Stimulated activated naive CD8-positive, alpha-beta T cell treated with anti-CD3 and anti-CD28 coated beads, Interleukin-15, amount 100 ng/mL, for 72 hours (primary cell): ENCODE results near the gene DMWD.

Source experiments
- ATAC-seq: fragments of 150-1000 bp; cut with Tn5 transposase; 2 replicates; pipeline ENCODE4 v1.10.0; 2021; ENCODE audit warnings: mild to moderate bottlenecking, moderate library complexity
- DNase-seq, 2 donors: peaks; one replicate each; pipeline ENCODE4 v3.0.0; 2021 to 2022
- H3K27ac Mint-ChIP-seq, 2 donors: one replicate each; pipeline ENCODE4 v1.8.0; 2022; ENCODE audit warnings: mild to moderate bottlenecking in 2 of 2, mixed read lengths in 2 of 2, moderate library complexity in 2 of 2
- H3K27me3 Mint-ChIP-seq: one replicate; pipeline ENCODE4 v1.8.0; 2022; ENCODE audit warnings: mixed read lengths
- H3K4me1 Mint-ChIP-seq: one replicate; pipeline ENCODE4 v1.8.0; 2022; ENCODE audit warnings: mild to moderate bottlenecking, mixed read lengths
- H3K4me3 Mint-ChIP-seq, 2 donors: one replicate each; pipeline ENCODE4 v1.8.0; 2022; ENCODE audit warnings: mild to moderate bottlenecking in 2 of 2, mixed read lengths in 2 of 2, moderate library complexity in 1 of 2
- H3K9me3 Mint-ChIP-seq, 2 donors: one replicate each; pipeline ENCODE4 v1.8.0; 2022; ENCODE audit warnings: mixed read lengths in 2 of 2

Gene DMWD, protein sequence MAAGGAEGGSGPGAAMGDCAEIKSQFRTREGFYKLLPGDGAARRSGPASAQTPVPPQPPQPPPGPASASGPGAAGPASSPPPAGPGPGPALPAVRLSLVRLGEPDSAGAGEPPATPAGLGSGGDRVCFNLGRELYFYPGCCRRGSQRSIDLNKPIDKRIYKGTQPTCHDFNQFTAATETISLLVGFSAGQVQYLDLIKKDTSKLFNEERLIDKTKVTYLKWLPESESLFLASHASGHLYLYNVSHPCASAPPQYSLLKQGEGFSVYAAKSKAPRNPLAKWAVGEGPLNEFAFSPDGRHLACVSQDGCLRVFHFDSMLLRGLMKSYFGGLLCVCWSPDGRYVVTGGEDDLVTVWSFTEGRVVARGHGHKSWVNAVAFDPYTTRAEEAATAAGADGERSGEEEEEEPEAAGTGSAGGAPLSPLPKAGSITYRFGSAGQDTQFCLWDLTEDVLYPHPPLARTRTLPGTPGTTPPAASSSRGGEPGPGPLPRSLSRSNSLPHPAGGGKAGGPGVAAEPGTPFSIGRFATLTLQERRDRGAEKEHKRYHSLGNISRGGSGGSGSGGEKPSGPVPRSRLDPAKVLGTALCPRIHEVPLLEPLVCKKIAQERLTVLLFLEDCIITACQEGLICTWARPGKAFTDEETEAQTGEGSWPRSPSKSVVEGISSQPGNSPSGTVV

DNA sequence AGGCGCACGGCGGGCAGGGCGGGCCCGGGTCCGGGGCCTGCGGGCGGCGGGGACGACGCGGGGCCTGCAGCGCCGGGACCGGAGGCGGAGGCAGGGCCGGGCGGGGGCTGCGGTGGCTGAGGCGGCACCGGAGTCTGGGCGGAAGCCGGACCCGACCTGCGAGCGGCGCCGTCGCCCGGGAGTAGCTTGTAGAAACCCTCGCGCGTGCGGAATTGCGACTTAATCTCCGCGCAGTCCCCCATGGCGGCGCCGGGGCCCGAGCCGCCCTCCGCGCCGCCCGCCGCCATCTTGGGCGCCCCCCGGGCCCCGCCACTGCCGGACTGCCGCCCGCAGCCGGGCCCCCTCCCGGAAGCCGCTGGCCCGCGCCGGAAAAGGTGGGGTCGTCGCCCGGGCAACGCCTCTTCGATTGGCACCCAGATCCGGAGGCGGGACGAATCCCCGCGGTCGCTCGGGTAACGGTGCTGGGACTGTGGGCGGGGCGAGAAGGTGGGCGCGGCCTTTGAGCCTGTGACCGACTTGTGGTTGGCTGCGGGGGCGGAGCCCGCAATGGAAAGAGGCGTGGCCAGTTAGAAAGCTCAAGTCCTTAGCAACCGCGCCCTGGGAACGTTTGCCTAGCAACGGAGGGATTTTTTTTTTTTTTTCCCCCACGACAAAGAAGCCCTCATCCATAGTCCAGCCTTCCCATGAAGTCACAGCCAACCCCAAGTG is at the start of gene DMWD:
TSS of gene DMWD (minus strand) at position 376 of the 708 bp plus-strand sequence. CDS start at position 287, 89 bp downstream.
- H3K4me1 Mint-ChIP-seq, result peaks cover 33% of the 10 kb centered on the region
- DNase-seq (peak; percentile 99), ATAC-seq (peak; percentile 92)
- peak within 1 kb of the TSS; percentile 90 to 99 for H3K4me3 Mint-ChIP-seq
- H3K9me3 Mint-ChIP-seq, result no peaks in the 10 kb centered on the region
- peak within 1 kb of the TSS; percentile 83 to 93 for H3K27ac Mint-ChIP-seq
- H3K27me3 Mint-ChIP-seq, result peaks cover 65% of the 10 kb centered on the region

DNA sequence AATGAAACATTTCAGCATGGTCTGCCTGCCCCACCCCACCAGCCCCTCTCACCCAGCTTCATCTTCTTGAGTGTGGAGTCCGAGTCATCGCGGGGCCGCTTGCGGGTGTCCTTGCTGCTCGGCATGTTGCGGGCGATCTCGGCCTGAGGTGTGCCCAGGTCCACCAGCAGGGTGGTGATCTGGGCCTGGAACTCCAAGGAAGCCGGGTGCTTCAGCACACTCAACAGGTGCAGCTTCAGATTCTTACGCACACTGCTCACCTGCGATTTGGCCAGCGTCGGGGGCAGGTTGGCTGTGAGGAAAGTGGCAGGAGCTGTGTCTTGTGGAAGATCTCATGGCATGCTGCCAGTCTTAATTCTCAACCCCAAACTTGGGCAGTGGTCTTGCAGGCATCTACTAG is 49.6 kb upstream of the DMWD start:
- Mint-ChIP-seq H3K4me3 (no peak overlapping the region), H3K4me1 (no peaks in the 10 kb centered on the region), H3K9me3 (no peaks in the 10 kb centered on the region), H3K27me3 (no peaks in the 10 kb centered on the region), H3K27ac (no peak overlapping the region)
- no peak for ATAC-seq
- no peak for DNase-seq

DNA sequence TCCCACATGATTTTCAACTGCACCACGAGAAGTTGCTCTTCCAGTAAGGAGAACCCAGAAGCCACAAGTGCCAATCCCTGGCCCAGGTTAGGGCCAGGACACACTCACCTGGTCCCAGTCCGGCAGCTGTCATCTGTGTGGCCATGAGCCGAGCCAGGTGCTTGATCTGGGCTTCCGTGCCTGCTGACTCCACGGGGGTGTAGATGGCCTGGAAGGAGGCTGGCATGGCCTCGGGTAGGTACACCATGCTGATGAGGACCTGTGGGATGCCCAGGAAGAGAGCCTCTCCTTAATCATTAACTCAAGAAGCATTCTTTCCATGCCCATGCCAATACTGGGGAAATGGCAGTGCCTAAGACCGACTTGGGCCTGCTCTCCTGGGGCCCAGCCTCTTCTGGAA is 42.3 kb upstream of the DMWD start:
- Mint-ChIP-seq H3K27me3 (no peaks in the 10 kb centered on the region), H3K9me3 (no peaks in the 10 kb centered on the region), H3K4me1 (no peaks in the 10 kb centered on the region), H3K27ac (peak overlapping the region; percentile 16 to 79), H3K4me3 (no peak overlapping the region)
- no peak for ATAC-seq
- no peak for DNase-seq

DNA sequence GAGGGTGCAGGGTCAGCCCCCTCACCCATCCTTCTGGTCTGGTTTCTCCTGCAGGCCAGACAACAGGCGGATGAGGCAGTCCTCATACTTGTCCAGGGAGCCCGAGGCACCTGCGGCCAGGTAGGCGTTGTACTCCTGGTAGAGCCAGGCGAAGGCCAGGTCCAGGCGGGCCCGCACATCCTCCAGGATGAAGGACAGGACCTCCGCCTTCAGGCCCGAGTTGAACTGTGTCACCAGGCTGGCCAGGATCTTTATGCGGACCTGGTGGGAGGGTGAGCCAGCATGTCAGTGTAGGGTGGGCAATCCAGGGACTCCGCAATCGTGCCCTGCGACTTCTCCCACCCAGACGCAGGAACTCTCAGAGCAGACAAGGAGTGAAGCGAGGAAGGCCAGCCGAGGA is 36.3 kb upstream of the DMWD start:
- no peaks in the 10 kb centered on the region for H3K4me1 Mint-ChIP-seq
- DNase-seq, result no peak
- H3K27me3 Mint-ChIP-seq, result no peaks in the 10 kb centered on the region
- H3K4me3 Mint-ChIP-seq, result no peak overlapping the region
- peak overlapping the region in 1 of 2 donors; percentile 88 for H3K27ac Mint-ChIP-seq
- no peaks in the 10 kb centered on the region for H3K9me3 Mint-ChIP-seq
- ATAC-seq, result no peak

DNA sequence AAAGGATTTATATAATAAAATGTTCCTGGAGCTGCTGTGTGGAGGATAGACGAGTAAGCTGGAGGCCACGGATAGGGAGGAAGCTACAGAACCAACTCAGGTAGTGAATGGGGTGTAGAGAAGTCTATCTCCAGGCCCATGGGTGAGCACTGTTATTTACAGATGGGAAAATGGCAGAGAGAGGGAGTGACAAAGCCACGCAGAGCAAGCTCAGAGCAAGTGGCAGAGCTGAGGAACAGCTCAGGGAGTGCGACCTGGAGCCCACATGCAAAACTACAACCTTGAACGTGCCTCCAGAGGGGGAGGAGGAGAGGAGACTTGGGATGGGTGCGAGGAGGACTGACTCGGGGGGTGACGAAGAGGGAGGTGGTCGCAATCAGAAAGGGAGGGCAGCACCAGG is 35.9 kb upstream of the DMWD start:
- no peak for ATAC-seq
- Mint-ChIP-seq H3K27me3 (no peaks in the 10 kb centered on the region), H3K4me3 (no peak overlapping the region), H3K27ac (peak overlapping the region in 1 of 2 donors; percentile 13), H3K9me3 (no peaks in the 10 kb centered on the region), H3K4me1 (no peaks in the 10 kb centered on the region)
- no peak for DNase-seq

DNA sequence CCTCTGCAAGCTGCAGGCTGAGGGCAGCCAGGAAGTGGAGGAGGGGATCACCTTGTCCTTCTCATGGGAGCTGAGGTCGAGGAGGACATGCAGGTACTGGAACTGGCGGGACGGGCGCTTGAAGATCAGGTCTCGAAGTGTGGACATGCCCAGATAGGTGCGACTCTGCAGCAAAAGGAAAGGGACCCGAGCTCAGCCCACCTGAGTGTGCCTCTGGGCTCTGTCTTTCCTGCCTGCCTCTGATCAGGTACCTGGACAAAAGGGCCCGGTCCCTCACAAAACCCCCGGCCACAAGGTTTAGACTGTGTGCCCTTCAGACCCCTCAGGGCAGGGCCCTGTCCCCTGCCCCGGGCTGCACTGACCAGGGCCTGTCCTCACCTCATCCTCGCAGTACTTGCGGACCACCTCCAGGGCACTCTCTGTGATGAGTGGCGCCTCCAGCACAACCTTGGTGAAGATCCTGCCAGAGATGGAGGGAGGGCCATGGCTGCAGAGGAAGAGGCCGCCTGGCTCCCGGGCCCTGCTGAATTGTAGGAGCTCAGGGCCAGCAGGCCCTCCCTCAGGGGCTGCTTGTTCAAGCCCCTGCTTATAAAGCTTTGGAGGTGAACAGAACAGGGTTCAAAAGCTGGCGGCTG is 34.9 kb upstream of the DMWD start:
- Mint-ChIP-seq H3K4me1 (no peaks in the 10 kb centered on the region), H3K9me3 (no peaks in the 10 kb centered on the region), H3K27ac (peak overlapping the region in 1 of 2 donors; percentile 77), H3K27me3 (no peaks in the 10 kb centered on the region), H3K4me3 (no peak overlapping the region)
- ATAC-seq (no peak), DNase-seq (no peak)

DNA sequence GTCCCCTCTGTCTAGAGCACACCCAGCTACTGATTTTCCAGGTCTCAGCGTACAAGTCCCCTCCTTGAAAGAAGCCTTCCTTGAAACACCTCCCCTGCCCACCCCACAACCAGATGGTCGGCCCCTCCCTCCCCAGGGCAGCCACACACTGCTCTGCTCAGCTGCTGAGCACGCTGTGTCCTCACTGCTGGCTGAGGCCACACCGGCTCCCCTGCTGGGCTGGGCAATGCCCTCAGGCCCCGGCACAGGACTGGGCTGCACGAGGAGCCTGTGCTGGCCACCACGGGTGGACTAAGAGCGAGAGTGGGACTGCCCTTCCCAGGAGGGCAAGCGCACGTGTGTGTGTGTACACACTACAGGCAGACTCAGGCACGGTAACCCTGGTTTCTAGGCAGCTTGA is 34.3 kb upstream of the DMWD start:
- ATAC-seq (no peak), DNase-seq (no peak)
- H3K27ac Mint-ChIP-seq, result no peak overlapping the region
- no peak overlapping the region for H3K4me3 Mint-ChIP-seq
- no peaks in the 10 kb centered on the region for H3K27me3 Mint-ChIP-seq
- no peaks in the 10 kb centered on the region for H3K4me1 Mint-ChIP-seq
- H3K9me3 Mint-ChIP-seq, result no peaks in the 10 kb centered on the region

DNA sequence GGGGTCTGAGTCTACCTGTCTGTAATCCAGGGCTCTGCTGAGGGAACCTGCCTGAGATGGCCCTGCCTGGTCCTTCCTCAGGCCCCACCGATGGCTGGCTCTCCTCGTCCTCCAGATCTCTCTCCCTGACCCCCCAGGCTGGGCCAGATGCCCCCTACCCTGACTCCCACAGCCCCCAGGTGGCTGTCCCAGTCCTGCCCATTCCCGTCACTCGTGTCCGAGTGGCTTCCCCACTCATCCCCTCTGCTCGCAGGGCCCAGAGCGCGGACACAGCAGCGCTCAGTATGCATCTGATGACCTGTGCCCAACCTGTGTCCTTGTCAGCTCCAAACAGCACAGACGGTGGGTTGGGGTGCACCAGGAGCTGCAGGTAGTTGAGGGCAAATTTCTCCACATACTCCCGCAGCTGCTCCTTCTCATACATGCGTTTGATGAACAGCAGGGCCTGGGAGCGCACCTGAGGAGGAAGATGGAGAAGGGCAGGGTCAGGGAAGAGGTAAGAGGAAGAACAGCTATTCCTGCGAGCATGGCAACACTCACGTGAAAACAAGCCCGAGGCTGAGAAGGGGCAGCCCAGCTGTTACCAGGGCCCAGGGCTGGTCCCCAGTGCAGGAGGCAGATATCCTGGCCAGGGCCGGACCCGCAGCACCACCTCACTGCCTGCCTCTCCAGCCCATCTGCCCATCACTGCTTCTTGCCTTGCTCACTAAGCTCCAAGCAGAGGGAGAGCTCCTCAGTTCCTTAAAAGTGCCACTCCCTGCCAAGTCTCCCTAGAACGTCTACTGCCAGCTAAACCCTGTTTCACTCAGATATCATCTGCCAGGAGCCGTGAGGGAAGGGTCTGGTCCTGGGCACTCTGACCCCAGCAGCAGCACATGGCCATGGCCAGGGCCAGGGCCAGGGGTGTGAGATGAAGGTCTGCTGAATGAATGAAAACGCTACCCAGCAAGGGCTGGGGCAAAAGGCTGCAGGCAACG is 33.6 kb upstream of the DMWD start:
- Mint-ChIP-seq H3K27ac (no peak overlapping the region), H3K27me3 (no peaks in the 10 kb centered on the region)

DNA sequence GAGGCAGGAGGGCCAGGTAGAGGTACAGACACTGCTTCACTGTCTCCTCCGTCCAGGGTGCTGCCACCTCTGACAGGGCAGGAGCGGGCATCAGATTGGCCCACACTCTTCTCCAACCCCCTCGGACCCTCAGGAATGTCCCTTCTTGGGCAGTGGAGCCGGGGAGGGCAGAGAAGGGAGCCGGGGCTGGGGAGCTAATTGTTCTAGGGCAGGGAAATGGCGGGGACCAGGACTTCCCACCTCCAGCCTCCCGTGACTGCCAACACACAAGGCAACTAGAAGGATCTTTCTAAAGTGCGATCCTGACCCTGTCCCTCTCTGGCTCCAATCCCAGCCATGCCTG is 32.6 kb upstream of the DMWD start:
- Mint-ChIP-seq H3K27me3 (no peaks in the 10 kb centered on the region), H3K4me3 (no peak overlapping the region), H3K4me1 (no peaks in the 10 kb centered on the region), H3K9me3 (no peaks in the 10 kb centered on the region), H3K27ac (no peak overlapping the region)
- DNase-seq (no peak), ATAC-seq (no peak)

More for the DNA sequence above, 33.6 kb upstream of the DMWD start:
- no peak for ATAC-seq
- Mint-ChIP-seq H3K4me1 (no peaks in the 10 kb centered on the region), H3K9me3 (no peaks in the 10 kb centered on the region), H3K4me3 (no peak overlapping the region)
- DNase-seq, result no peak

DNA sequence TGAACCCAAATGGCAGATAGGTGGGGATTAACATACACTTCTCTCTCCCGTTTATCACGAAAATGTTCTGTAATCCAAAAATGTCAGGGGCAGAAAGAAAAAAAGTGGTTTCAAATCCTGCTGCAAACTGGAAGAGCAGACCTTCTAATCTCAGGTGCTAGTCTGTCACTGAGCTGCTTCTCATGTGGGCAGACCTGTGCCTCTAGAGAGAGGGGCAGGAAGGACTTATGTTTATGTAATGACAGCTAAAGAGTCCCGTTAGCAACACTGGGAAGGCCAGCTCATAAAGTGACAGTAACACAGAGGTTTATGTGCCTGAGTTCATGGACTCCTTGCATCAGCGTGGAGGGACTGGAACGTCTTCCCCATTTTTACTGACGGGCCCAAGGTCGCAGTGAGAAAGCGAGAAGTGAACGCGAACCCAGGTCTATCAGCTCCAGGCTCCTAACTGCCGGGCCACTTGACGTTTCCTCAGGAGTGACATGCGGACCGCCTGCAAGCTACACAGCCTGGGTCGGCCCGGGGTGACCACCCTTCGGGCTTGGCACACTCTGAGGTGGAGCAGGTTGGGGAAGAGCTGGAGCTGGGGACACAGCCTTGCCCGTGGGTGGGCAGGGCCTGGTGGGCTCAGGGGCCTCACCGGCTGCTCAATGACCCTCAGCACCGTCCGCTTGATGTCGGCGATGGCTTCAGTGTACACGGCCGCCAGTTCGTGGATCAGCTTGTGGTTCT is 32.1 kb upstream of the DMWD start:
- H3K4me1 Mint-ChIP-seq, result no peaks in the 10 kb centered on the region
- no peak overlapping the region for H3K4me3 Mint-ChIP-seq
- peak overlapping the region in 1 of 2 donors; percentile 36 for H3K27ac Mint-ChIP-seq
- ATAC-seq (no peak), DNase-seq (no peak)
- H3K27me3 Mint-ChIP-seq, result no peaks in the 10 kb centered on the region
- no peaks in the 10 kb centered on the region for H3K9me3 Mint-ChIP-seq

DNA sequence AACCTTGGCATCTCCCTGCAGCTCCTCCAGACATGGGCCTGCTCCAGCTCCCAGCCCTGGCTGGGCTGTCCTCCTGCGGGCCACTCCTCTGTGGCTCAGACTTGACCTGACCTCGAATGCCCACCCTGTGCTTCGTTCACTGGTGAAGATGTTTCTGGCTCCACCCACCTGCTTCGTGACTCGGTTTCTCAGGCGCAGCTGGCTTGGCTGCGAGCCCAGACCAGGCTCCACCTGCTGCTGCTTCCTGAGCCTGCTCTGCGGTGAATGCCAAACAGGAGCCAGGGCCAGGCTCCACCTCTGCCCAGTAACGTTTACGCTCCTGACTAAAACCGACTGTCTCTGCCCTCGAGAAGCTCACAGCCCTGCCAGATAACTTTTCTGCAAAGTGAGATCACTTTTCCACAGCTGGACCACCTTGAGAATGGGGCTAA is 31.4 kb upstream of the DMWD start:
- no peaks in the 10 kb centered on the region for H3K9me3 Mint-ChIP-seq
- DNase-seq (no peak), ATAC-seq (no peak)
- no peak overlapping the region for H3K27ac Mint-ChIP-seq
- no peaks in the 10 kb centered on the region for H3K27me3 Mint-ChIP-seq
- no peaks in the 10 kb centered on the region for H3K4me1 Mint-ChIP-seq
- no peak overlapping the region for H3K4me3 Mint-ChIP-seq

DNA sequence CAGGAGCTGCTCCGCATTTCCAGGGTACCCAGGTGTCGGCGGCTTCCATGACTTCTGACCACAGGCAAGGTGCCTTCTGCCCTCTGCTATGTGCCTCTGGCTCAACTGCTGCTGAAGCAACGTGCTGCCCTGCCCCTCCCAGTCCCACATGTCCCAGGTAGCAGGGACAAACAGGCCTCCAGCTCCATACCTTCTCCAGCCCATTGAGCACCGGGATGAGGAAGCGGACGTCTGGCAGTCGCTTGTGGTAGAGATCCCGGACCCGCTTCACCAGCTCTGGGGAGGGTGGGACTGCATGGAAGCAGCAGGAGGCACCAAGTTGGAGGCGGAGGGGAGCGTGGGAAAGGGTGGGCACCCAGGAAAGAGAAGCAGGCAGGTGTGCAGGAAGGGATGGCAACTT is 30.5 kb upstream of the DMWD start:
- no peak overlapping the region for H3K27ac Mint-ChIP-seq
- no peaks in the 10 kb centered on the region for H3K9me3 Mint-ChIP-seq
- ATAC-seq, result no peak
- no peak overlapping the region for H3K4me3 Mint-ChIP-seq
- no peak for DNase-seq
- no peaks in the 10 kb centered on the region for H3K4me1 Mint-ChIP-seq
- no peaks in the 10 kb centered on the region for H3K27me3 Mint-ChIP-seq

DNA sequence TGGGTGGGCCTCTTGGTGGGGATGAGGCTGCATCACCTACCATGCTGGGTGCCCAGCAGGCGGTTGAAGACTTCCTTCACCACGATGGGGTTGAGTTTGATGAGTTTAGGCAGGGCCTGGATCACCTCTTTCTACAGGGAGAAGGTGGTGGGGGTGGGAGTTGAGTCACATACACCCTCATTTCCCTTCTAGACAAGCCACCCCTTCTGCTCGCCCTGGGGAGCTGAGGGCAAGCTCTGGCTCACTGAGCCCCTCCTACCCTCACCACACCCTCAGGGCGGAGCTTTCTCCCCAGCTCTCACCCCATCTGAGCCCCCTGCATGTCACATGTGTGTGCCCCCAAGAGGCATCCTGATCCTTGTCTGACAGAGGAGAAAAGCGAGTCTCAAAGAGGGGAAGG is 30.1 kb upstream of the DMWD start:
- Mint-ChIP-seq H3K9me3 (no peaks in the 10 kb centered on the region), H3K4me3 (no peak overlapping the region), H3K27me3 (no peaks in the 10 kb centered on the region), H3K27ac (no peak overlapping the region), H3K4me1 (no peaks in the 10 kb centered on the region)
- DNase-seq, result no peak
- ATAC-seq, result no peak

DNA sequence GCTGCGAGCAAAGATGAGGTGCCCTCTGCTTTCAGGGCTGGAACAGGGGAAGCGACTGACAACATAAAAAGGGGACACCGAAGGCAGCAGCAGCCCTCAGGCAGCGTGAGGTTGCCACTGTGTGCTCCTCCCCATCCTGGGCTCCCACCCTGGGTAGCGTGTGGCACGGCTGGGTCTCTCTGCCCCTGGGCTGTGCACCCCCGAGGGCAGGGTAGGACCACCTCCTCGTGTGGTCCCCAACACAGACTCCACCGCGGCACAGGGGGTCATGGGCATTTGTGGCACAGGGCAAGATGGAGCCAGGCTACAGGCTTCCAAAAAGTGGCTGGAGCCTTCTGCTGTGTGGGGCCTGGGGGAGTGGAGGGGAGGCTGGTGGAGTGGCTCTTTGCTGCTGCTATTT is 28.9 kb upstream of the DMWD start:
- no peak for DNase-seq
- ATAC-seq, result no peak
- Mint-ChIP-seq H3K27ac (peak overlapping the region in 1 of 2 donors; percentile 61), H3K9me3 (no peaks in the 10 kb centered on the region), H3K4me3 (no peak overlapping the region), H3K27me3 (no peaks in the 10 kb centered on the region), H3K4me1 (peaks cover 9% of the 10 kb centered on the region)
